Activated effector memory CD4-positive, alpha-beta T cell treated with anti-CD3 and anti-CD28 coated beads, Interleukin-2, amount 50 U/mL, for 16 hours (primary cell): ENCODE measurements around the gene ETV4.
A peak's percentile ranks its signal among the peaks of the same experiment; 100 is the strongest.

Experiments used
- DNase-seq: peaks from one replicate; pipeline ENCODE4 v3.0.0-alpha.2; 2020

The ETV4 gene

DNA sequence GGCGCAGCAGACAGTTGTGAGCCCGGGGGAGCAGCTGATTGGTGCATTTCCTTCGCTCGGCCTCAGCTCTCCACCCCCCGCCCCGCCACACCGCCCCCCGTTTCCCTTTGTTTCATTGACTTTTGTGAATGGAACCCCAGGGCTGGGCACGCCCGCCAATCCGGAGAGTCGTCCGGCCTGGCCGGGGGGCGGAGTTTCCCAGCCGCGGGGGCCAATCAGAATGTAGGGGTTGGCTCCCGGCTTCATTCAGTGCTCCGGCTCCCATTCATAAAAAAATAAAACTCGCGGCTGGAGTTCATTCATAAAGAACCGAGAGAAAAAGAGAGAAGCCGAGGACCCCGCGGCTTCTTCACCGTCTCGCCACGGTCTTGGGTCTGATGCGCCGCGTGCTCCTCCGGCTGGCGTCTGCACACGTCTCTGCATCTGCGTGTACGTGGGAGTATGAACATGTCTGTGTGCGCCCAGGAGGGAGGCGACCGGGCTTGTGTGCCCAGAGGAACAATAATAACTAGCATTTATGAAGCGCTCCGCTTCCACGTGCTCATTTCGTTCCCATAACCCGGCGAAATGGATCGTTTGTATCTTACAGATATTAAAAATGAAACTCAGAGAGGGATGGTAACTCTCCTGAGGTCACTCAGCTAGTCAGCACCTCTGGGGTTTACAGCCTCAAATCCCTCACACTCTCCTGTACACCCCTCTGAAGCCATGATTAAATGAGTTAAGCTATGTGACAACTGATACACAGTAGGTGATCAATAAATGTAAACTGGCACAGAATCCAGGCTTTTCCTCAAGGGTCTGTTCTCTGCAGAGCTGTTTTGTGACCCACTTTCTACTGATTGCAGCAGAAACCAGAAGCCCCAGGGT, at the start of gene ETV4:
Gene ETV4 (minus strand): TSS at position 22 of the 870 bp plus-strand sequence. CDS start 723 bp downstream, outside the sequence.
- DNase-seq: peak; percentile 96

DNA sequence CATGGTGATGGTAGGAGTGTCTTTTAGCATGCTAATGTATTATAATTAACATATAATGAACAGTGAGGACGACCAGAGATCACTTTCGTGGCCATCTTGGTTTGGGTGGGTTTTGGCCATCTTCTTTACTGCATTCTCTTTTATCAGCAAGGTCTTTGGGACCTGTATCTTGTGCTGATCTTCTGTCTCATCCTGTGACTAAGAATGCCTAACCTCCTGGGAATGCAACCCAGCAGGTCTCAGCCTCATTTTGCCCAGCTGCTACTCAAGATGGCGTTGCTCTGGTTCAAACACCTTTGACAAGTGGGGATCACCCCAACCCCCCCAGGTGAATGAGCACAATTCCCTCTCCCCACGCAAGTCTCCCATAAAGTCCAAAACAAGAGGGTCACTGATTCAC, 49.3 kb upstream of the ETV4 start:
- DNase-seq: no peak

DNA sequence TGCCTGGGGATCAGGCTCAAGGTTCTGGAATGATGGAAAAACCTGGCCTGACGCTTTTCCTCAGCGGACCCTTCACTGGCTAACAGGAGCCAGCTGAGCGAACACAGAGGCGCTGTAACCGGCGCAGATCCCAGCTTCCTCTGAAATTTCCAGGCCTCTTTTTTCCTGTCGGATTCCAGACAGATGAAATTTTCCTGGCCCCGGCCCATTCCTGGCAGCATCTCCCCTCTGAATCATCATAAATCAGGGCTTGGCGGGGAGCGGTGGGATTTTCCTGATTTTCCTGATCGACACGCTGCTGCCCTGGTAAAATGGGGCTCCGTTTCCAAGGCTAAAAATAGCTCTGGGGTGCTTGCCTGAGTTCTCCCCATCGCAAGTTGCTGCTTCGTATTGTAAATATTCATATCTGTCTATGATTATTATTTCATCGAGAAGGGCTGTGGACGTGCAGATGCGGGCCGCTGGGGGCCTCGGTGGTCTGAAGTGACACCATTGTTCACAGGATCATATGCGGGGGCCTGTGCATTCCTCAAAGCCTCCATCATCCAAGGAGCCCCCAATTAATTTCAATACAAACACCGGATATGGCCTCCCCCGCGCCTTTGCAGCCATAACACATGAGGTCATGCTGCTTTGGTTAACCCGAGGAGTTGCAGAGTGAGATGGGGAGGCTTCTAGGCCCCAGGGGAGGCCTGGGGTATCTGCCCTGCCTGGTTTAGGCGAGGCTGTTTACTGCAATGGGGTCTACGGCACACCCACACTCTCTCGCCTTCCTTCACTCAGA, 45.8 kb upstream of the ETV4 start:
- no peak for DNase-seq

DNA sequence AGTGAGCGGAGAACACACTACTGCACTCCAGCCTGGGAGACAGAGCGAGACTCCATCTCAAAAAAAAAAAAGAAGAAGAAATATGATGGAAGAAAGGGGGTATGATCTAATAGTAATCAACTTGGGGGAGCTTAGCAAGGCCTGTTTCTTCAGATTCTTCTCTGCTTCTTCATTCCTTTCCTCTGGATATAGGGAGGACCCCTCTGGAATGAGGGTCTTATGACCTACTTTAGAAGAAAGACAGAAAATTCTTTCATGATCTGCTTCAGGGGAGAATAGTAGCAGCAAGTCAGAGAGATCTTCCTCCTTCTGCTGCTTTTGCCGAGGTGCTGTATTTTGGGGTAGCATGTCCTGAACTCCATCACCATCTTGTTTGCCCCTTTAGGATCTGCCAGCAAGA, 44.9 kb upstream of the ETV4 start:
- DNase-seq: no peak

DNA sequence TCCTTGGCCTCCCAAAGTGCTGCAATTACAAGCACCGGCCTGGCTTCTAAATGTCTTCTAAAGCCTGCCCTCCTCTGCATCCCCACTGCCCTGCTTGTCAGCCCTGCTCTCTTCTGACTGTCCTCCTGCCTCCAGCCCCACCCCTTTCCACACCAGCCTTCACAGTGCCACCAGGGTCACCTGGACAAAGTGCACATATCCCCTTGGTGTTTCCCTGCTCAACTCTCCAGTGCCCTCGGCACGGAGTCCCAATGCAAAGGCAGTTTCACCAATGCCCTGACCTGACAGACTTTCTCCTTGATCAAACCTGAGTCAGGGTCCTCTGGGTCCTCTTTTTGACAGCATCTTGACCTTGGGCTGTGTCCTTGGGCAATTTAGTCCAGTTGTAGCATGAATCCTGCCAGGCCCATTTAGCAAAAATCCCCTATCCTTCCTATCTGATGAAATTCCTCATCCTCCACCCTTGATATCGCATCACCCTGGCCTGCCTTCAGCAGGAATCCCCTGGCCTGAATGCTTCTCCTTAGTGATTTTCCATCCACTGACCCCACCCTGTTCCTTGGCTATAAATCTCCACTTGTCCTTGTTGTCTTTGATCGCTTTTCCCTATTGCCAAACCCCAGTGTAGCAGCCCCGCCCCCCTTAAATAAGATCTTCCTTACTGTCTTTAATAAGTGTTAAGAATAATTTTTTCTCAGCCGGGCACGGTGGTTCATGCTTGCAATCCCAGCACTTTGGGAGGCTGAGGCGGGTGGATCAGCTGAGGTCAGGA, 42.7 kb upstream of the ETV4 start:
- DNase-seq: no peak

DNA sequence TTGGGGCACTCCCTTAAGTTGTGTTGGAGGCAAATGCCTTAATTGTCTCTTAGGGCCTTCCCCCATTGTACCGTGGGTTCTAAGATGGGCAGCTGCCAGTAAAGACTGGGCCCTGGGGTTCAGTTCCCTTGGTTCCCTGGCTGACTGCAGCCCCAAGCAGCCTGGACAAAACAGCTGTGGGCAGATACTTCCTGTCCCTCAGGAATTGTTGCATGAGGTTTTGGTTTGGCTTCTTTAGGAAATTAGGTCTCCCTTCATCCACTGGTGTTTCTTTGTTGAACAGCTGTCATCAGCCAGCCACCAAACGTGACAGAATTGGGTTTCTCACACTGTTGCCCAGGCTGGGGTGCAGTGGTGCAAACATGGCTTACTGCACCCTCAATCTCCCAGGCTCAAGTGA, 42.0 kb upstream of the ETV4 start:
- DNase-seq: no peak

DNA sequence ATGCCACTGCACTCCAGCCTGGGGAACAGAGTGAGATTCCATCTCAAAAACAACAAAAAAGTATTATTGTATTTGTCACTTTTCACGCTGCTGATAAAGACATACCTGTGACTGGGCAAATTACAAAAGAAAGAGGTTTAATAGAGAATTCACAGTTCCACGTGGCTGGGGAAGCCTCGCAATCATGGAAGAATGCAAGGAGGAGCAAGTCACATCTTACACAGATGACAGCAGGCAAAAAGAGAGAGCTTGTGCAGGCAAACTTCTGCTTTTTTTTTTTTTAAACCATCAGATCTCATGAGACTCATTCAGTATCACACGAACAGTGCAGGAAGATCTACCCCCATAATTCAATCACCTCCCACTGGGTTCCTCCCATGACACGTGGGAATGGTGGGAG, 41.5 kb upstream of the ETV4 start:
- no peak for DNase-seq

DNA sequence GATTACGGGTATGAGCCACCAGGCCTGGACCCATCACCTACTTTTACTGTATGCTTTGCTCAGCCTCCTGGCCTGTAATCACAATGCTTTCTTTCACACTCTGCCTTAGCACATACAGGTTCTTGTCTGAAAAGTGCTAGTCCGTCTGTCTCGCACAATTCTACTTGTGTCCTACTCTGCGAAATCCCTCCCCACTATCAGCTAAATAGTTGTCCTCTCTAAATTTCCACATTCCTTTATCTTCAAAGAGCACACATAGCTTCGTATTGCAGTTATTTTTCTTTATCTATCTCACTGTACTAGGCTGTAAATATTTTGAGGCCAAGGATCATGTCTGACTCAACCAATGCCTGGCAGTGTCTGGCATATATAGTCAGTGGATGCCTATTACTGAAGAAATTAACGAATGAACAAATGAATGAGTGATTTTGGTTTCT, 38.5 kb upstream of the ETV4 start:
- DNase-seq: no peak

DNA sequence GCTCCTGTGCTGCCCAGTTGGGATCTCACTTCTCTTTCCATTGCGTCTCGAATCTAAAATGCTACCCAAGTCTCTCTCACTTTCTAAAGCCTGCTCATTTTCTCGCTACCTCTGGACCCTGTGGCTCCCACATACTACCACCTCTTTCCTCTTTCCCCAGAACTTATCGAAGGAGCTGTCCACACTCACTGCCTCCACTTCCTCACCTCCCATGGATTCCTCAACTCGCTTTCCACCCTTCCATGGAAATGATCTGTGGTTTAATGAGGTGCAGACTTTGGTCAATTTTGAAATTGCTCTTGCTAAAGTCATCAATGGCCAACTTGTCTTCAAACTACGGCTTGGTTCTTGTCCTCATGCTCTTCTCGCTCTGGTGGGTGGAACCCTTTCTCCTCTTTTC, 37.2 kb upstream of the ETV4 start:
- no peak for DNase-seq

DNA sequence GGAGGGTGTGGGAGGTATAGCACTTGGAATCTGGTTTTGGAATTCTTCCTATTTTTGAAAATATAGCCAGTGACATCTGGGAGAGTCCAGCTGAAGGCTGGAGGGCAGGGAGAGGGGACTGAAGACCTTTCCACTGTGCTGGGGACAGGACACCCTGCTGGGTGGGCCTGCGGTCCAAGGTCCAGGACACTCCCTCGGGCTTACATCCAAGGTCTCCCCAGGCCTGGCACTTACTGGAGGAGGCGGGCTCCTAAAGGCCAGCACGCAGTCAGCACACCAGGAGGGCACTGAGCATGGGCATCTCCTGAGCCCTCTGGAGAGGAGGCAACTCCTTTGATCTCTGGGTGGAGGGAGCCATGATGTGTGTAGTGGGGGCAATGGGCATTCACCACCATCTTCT, 35.5 kb upstream of the ETV4 start:
- DNase-seq: no peak

DNA sequence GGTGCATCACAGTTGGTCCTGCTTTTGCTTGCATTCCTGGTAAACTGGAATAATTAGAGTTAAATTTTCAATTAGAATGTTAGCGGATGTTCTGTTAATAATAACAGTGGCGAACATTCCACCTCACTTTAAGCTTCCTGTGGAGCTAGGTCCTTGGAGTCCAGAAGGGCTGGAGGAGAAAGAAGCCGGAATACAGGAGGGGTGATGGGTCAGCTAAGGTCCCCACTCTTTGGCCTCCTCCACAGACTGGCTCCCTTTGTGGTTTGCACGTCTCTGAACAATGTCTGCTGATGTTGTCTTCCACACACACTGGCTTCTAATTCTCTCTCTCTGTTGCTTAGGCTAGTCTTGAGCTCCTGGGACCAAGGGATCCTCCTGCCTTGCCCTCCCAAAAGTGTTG, 35.0 kb upstream of the ETV4 start:
- no peak for DNase-seq

DNA sequence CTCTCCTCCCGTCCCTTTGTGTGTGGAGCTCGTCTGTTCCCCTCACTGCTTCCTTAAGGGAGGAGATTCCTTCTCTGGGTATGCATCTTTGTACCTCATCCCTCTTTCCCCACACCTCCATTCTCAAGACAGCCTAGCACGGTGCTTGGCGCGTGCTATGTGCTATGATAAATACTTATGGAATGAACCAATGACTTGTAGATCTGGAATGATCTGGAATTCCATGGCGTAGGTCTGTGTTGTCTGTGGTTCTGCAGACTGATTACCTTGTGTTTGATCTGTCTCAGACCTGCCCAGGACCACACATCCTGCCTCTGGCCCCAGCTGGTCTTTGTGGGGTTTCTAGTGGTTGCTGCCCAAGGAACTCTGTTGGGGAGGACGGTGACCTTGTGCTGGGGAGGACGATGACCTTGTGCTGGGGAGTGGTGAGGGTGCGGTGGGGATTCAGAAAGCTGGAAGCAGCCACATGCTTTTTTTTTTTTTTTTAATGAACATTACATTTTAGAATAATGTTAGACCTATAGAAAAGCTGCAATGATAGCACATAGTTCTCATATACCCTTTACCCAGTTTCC, 33.5 kb upstream of the ETV4 start:
- DNase-seq: no peak

DNA sequence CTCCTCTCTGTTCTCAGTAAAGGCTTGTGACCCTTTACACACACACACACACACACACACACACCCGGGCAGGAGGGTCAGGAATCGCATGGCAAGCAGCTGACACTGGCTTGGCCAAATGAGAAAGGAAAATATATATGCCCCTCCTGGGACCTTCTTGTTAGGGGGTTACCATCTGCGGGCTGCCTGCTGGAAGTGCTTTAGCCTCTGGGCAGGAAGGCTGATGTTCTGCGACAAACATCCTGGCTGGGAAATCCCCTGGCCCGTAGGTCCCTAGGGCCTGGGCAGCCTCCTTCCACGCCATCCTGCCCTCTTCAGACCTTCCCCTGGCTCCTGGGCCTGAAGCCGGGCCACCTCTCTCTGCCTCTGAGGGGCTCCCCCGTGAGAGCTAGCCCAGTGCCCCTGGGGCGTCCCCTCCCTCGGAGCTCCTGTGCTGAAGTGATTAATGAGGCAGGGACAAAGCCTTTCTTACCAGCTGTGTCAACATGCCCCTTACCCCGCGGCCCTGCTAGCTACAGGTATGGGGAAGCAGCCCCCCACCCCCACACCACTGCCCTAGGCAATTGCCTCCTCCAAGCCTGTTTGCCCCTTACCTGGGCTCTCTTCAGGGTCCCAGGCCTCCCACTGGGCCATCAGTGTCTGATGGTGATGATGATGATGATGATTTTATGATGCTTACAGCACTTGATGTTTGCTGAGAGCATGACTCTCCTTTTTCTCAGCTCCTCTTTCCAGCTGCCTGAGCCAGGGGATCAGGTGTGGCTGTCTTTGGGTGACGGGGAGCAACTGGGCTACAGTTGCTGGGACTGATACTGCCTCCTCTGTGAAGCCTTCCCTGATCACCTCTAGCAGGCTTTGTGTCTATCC, 32.8 kb upstream of the ETV4 start:
- peak; percentile 78 for DNase-seq

DNA sequence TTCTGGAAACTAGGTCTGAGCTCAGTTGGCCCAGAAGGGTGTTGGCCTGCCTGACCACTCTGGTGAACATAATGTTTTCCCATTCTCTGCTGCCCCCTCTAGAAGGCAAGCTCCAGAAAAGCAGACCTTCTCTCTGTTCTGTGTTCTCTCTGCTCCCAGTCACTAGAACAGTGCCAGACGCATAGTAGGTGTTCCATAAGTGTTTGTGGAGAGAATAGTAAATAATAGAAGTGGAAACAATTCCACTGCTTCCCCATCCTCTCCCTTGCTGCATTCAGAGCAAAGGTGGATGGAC, 32.2 kb upstream of the ETV4 start:
- DNase-seq: no peak

DNA sequence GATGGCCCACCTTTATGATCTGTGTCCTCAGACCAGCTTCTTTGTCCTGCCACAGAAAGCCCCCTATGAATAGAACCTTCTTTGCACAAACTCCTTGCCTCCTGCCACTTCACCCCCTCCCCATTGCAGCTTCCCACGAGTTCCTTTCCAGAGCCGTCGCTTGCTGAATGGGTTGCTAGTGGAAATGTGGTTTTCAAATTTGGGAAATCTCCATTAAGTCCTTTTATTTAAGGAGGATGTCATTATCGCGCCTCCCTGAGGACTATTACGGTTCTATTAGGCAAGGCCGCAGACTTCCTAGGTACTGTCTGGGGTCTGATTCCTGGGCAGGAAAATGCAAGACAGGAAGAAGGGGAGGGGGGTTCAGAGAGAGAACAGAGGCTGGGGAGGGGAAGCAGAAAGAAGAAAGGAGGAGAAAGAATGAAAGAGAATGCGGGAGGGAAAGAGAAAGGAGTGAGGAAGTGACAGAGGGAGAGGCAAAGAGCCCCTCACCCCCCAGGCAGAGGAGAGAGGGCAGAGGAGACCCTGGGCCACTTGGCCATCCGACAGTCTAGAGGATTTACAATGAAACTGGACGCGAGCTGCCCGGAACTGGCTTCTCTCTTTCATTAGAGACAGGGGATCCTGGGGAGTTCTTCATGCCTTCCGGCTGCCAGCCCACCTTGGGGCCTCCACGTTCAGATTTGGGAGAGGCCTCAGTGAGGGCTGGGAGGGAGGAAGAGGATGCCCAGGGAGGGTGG, 31.7 kb upstream of the ETV4 start:
- DNase-seq: no peak

DNA sequence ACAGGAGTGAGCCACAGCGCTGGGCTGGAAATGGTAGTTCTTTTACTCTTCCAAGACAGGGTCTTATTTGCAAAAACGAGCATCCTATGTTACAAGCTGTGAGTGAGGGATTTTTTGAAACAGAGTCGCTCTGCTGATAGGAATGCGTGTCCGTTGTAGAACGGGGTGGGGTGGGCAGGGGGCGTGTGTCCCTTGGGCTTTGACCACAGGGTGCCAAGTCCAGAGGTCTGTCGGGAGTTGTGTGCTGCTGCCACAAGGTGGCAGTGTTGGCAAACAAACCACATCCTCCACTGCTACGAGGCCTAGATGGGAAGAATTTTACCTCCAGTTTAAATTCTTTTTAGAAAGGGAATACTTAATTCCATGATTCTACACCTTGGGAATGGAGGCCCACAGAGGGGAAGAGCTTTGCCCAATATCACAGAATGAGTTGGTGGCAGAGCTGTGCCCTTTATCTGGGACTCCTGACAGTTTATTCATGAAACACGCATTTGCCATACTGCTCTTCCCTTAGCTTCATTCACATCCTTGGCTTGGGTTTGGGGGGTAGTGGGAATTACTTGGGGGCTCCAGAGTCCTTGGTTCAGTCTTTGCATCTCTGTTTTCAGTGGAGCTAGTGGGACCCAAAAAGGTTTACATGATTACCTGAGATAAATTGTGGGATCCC, 30.6 kb upstream of the ETV4 start:
- DNase-seq: peak; percentile 87

DNA sequence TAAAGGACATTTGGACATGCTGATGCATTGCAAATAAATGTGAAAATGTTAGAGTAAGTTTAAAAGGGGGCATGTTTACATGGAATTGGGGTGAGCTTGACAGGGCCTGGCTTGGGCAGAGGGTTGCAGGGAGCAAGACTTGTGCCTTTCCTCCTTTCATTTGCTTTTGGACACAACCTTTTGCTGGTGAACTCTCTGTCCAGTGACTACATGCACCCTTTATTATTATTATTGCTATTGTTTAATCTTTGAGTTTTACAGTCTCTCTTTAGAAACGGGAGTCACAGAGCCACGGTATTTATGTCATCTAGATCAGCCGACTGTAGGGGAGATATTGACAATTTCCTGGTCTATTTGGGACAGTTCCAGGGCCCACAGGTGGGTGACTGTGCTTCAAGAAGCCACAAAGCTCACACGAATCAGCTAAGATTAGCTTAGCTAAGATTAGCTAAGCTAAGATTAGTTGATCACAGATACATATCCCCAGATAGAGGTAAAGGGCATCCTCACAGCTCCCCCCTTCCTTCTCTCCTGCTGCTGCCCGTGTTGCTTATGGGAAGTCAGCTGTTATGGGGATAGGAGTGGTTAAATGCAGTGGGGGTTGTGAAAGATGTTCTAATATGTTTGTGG, 28.9 kb upstream of the ETV4 start:
- DNase-seq: no peak

DNA sequence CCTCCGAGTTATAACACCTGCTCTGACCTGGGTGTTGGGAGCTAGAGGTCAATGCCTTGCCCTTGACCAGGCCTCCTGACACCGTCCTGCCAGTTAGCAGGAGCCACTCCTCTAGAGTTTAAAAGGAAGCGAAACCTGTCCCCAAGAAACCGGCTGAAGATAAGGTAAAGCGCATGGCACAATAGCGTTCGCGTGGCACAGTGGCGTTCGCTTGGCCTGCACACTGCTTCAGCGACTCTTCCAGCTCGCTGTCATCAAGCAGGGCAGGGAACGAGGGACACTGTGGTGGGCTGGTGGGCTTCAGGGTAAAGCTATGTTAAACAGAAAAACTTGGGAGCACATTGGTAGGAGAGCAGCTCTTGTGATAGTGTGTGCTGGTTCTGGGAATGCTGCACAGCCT, 28.2 kb upstream of the ETV4 start:
- no peak for DNase-seq

DNA sequence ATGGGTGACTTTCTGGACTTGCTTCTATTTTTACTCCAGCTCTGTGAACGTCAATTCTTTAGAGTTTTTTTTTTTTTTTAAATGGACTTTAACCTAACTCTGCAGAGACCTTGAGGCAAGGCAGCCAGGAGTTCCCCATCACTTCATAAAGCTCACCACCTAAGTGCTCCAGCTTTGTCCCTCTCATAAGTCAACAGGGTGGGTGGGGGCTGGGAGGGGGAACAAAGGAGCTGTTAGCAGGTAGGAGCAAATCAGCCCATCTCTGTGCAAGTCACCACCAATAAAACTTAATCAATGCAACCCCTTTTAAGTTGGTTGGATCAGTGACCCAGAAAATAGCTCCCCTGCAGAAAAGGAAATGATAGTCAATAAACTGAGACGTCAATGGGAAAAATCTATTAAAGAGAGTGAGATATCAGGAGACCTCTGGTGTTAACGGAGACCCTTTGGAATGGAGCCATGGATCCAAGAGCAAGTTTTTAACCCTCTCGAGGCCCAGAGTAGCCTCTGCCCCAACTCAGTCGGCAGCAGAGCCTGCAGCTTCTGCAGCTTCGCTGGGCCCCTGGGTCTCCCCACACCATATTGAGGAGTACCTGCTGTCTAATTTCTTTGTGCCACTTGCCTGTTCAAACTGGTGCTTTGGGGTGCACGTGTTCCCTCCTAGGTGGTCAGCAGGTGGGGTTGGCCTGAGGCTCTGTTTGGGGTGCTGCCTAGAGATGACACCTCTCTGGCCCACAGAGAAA, 27.6 kb upstream of the ETV4 start:
- DNase-seq: no peak
